ENCODE results near the gene CBY1.
A peak's percentile ranks its signal among the peaks of the same experiment; 100 is the strongest.

The CBY1 gene

DNA sequence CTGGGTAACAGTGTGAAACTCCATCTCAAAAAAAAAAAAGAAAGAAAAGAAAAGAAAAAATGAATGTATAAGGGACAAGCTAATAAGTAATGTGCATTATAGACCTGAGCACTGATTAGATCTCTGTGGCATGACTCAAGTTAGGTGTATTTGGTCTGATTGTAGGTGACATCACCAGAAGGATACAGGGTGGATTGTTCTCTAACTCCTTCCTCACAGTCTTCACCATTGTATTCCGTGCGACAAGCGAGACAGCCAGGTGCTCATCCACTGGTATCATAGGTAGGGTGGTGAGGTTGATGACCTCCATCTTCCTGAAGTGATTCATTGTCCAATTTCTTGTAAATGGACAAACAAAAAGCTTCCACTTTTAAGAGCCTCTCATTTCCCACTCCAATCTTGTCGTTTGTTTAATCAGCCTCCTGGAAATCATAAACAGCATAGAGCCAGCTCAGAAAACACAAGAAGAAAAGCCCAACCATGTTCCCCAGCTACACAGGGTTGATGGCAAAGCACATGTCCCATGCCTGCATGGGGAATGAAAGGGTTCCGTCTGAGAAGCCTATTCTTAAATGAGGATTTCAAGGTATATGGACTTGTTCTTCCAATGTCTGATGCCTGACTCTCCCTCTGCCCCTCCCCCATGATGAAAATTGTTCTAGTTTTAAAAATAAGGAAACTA lies 6.5 kb upstream of the CBY1 start:
- Histone ChIP-seq H3K36me3 (ENCODE audit: control insufficient read depth in 1 of 2, insufficient read depth in 2 of 2, low read length in 2 of 2) (no peaks in the 10 kb centered on the region), H3K14ac (ENCODE audit: low read length) (no peak overlapping the region), H3K4me2 (ENCODE audit: low read length) (no peak overlapping the region), H2BK120ac (ENCODE audit: insufficient read depth, low read length, poor library complexity) (no peak overlapping the region), H3K9ac (ENCODE audit: low read length) (no peak overlapping the region), H4K91ac (ENCODE audit: low read depth, low read length) (no peak overlapping the region), H2BK12ac (ENCODE audit: low read length) (no peak overlapping the region), H3K18ac (ENCODE audit: low read length) (no peak overlapping the region), H2AK5ac (ENCODE audit: low read length) (no peak overlapping the region), H3K27ac (ENCODE audit: low read depth, low read length) (no peak overlapping the region), H2AFZ (ENCODE audit: insufficient read depth, low read length, poor library complexity) (no peak overlapping the region), H3K4ac (ENCODE audit: low read depth, low read length) (no peak overlapping the region), H3K79me2 (ENCODE audit: control insufficient read depth, insufficient read depth, low read length, poor library complexity) (no peaks in the 10 kb centered on the region), H4K8ac (ENCODE audit: low read depth, low read length) (no peak overlapping the region), H3K79me1 (ENCODE audit: low read length) (no peaks in the 10 kb centered on the region), H3K4me1 (ENCODE audit: control insufficient read depth in 1 of 2, insufficient read depth in 2 of 2, low read length in 2 of 2) (peaks cover 0 to 1% of the 10 kb centered on the region in 2 experiments), H3K9me3 (ENCODE audit: insufficient read depth, low read depth, low read length) (no peaks in the 10 kb centered on the region), H3K27me3 (ENCODE audit: insufficient read depth, low read length) (no peaks in the 10 kb centered on the region), H3K4me3 (ENCODE audit: low read depth, low read length) (no peak overlapping the region), H4K12ac (ENCODE audit: low read depth, low read length) (no peak overlapping the region), H3K23ac (ENCODE audit: low read length) (no peak overlapping the region), H2BK5ac (ENCODE audit: low read depth, low read length, poor library complexity) (no peak overlapping the region)
- WGBS (ENCODE audit: extremely low coverage, insufficient coverage, insufficient read length), result no CpG with 5 or more reads among the region's 5 CpGs
- peak; percentile 18 to 64 for DNase-seq

DNA sequence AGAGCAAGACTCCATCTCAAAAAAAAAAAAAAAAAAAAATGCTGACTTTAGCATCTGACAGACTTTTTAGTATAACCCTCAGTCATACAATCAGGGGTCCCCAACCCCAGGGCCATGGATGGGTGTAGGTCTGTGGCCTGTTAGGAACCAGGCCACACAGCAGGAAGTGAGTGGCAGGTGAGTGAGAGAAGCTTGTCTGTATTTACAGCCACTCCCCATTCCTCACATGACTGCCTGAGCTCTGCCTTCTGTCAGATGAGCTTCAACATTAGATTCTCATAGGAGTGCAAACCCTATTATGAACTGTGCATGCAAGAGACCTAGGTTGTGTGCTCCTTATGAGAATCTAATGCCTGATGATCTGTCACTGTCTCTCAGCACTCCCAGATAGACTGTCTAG lies 3.6 kb upstream of the CBY1 start:
- Histone ChIP-seq H4K91ac (ENCODE audit: low read depth, low read length) (no peak overlapping the region), H3K9me3 (ENCODE audit: insufficient read depth, low read depth, low read length) (no peaks in the 10 kb centered on the region), H2BK5ac (ENCODE audit: low read depth, low read length, poor library complexity) (no peak overlapping the region), H3K4me3 (ENCODE audit: low read depth, low read length) (no peak overlapping the region), H3K27me3 (ENCODE audit: insufficient read depth, low read length) (no peaks in the 10 kb centered on the region), H3K4me2 (ENCODE audit: low read length) (no peak overlapping the region), H3K23ac (ENCODE audit: low read length) (no peak overlapping the region), H3K79me1 (ENCODE audit: low read length) (peaks cover 9% of the 10 kb centered on the region), H3K14ac (ENCODE audit: low read length) (no peak overlapping the region), H2BK120ac (ENCODE audit: insufficient read depth, low read length, poor library complexity) (no peak overlapping the region), H4K12ac (ENCODE audit: low read depth, low read length) (no peak overlapping the region), H3K4ac (ENCODE audit: low read depth, low read length) (no peak overlapping the region), H3K79me2 (ENCODE audit: control insufficient read depth, insufficient read depth, low read length, poor library complexity) (peaks cover 4% of the 10 kb centered on the region), H3K4me1 (ENCODE audit: control insufficient read depth in 1 of 2, insufficient read depth in 2 of 2, low read length in 2 of 2) (peaks cover 5 to 8% of the 10 kb centered on the region in 2 experiments), H3K9ac (ENCODE audit: low read length) (no peak overlapping the region), H2AK5ac (ENCODE audit: low read length) (no peak overlapping the region), H3K18ac (ENCODE audit: low read length) (no peak overlapping the region), H2AFZ (ENCODE audit: insufficient read depth, low read length, poor library complexity) (no peak overlapping the region), H3K36me3 (ENCODE audit: control insufficient read depth in 1 of 2, insufficient read depth in 2 of 2, low read length in 2 of 2) (no peaks in the 10 kb centered on the region), H2BK12ac (ENCODE audit: low read length) (no peak overlapping the region), H4K8ac (ENCODE audit: low read depth, low read length) (no peak overlapping the region), H3K27ac (ENCODE audit: low read depth, low read length) (no peak overlapping the region)
- DNase-seq, result peak in 1 of 2 donors; percentile 49

DNA sequence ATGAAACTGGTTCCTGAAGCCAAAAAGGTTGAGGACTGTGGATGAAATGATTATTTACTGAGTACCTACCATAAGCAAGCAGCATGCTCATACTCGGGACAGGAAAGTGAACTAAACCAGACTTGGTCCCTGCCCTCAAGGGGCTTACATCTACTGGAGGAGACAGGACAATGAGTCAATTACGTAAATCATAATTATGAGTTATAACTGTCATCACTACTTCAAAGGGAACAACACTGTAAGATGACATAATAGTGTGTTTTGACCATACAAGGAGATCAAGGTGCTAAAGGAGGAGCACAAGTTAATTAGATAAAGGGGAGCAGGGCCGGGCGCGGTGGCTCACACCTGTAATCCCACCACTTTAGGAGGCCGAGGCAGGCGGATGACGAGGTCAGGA lies 2.7 kb upstream of the CBY1 start:
- no peak overlapping the region for H2BK5ac ChIP-seq (ENCODE audit: low read depth, low read length, poor library complexity)
- H2BK12ac ChIP-seq (ENCODE audit: low read length), result no peak overlapping the region
- peaks cover 9% of the 10 kb centered on the region for H3K79me1 ChIP-seq (ENCODE audit: low read length)
- no peak overlapping the region for H3K4ac ChIP-seq (ENCODE audit: low read depth, low read length)
- no peak overlapping the region for H3K18ac ChIP-seq (ENCODE audit: low read length)
- H3K9me3 ChIP-seq (ENCODE audit: insufficient read depth, low read depth, low read length), result no peaks in the 10 kb centered on the region
- H2BK120ac ChIP-seq (ENCODE audit: insufficient read depth, low read length, poor library complexity), result no peak overlapping the region
- no peak overlapping the region for H4K8ac ChIP-seq (ENCODE audit: low read depth, low read length)
- no peak overlapping the region for H3K4me2 ChIP-seq (ENCODE audit: low read length)
- H3K9ac ChIP-seq (ENCODE audit: low read length), result no peak overlapping the region
- no peak overlapping the region for H3K14ac ChIP-seq (ENCODE audit: low read length)
- no CpG with 5 or more reads among the region's 8 CpGs for WGBS (ENCODE audit: extremely low coverage, insufficient coverage, insufficient read length)
- no peaks in the 10 kb centered on the region for H3K27me3 ChIP-seq (ENCODE audit: insufficient read depth, low read length)
- H3K23ac ChIP-seq (ENCODE audit: low read length), result no peak overlapping the region
- no peak overlapping the region for H2AK5ac ChIP-seq (ENCODE audit: low read length)
- H3K27ac ChIP-seq (ENCODE audit: low read depth, low read length), result no peak overlapping the region
- no peak overlapping the region for H2AFZ ChIP-seq (ENCODE audit: insufficient read depth, low read length, poor library complexity)
- H4K91ac ChIP-seq (ENCODE audit: low read depth, low read length), result no peak overlapping the region
- no peak overlapping the region for H4K12ac ChIP-seq (ENCODE audit: low read depth, low read length)
- H3K4me1 ChIP-seq (ENCODE audit: control insufficient read depth in 1 of 2, insufficient read depth in 2 of 2, low read length in 2 of 2), result peaks cover 5 to 8% of the 10 kb centered on the region in 2 experiments
- peaks cover 4% of the 10 kb centered on the region for H3K79me2 ChIP-seq (ENCODE audit: control insufficient read depth, insufficient read depth, low read length, poor library complexity)
- no peaks in the 10 kb centered on the region for H3K36me3 ChIP-seq (ENCODE audit: control insufficient read depth in 1 of 2, insufficient read depth in 2 of 2, low read length in 2 of 2)
- no peak overlapping the region for H3K4me3 ChIP-seq (ENCODE audit: low read depth, low read length)
- no peak for DNase-seq

DNA sequence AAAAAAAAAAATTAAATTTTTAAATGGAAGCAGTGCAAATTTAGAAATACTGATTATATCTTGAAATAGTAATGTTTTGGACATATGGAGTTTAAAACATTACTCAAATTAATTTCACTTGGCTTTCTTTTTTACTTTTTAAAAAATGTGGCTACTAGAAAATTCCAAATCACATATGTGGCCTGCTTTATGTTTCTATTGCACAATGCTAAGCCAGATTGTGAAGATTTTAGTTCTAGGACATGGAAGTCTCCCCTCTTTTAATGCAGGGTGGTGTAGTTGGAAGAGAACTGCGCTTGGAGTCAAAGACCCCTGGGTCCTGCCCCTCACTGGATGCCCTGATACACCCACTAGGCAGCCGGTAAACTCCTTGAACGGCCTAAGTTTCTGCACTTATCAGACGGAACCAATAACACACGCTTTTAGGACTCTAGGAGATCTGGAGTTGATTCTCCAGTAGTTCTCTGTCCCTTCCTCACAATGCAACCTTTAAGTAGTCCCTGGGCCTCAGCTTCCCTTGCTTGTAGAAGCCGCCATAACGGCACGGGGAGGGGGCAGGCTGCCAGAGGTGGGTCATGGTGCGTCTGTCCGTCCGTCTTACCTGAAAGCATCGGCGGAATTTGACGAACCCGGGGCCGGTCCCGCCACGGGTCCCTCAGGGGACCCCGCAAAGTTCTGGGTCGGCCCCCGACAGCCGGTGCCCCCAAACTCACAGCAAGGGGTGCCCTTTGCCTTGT lies 751 bp upstream of the CBY1 start:
- no peak overlapping the region for H2BK12ac ChIP-seq (ENCODE audit: low read length)
- no peak overlapping the region for H4K12ac ChIP-seq (ENCODE audit: low read depth, low read length)
- peak overlapping the region; percentile 21 for H2AFZ ChIP-seq (ENCODE audit: insufficient read depth, low read length, poor library complexity)
- WGBS (ENCODE audit: extremely low coverage, insufficient coverage, insufficient read length), result no CpG with 5 or more reads among the region's 22 CpGs
- peak overlapping the region; percentile 88 for H4K8ac ChIP-seq (ENCODE audit: low read depth, low read length)
- peak overlapping the region; percentile 45 for H3K27ac ChIP-seq (ENCODE audit: low read depth, low read length)
- H3K36me3 ChIP-seq (ENCODE audit: control insufficient read depth in 1 of 2, insufficient read depth in 2 of 2, low read length in 2 of 2), result no peaks in the 10 kb centered on the region
- peak overlapping the region; percentile 96 for H2BK120ac ChIP-seq (ENCODE audit: insufficient read depth, low read length, poor library complexity)
- H3K4me3 ChIP-seq (ENCODE audit: low read depth, low read length), result peak overlapping the region; percentile 95
- H3K18ac ChIP-seq (ENCODE audit: low read length), result no peak overlapping the region
- no peaks in the 10 kb centered on the region for H3K27me3 ChIP-seq (ENCODE audit: insufficient read depth, low read length)
- H3K4ac ChIP-seq (ENCODE audit: low read depth, low read length), result no peak overlapping the region
- H4K91ac ChIP-seq (ENCODE audit: low read depth, low read length), result no peak overlapping the region
- H3K14ac ChIP-seq (ENCODE audit: low read length), result no peak overlapping the region
- no peak overlapping the region for H2AK5ac ChIP-seq (ENCODE audit: low read length)
- no peak overlapping the region for H3K23ac ChIP-seq (ENCODE audit: low read length)
- peak in 1 of 2 donors; percentile 36 for DNase-seq
- no peaks in the 10 kb centered on the region for H3K9me3 ChIP-seq (ENCODE audit: insufficient read depth, low read depth, low read length)
- H3K79me2 ChIP-seq (ENCODE audit: control insufficient read depth, insufficient read depth, low read length, poor library complexity), result peaks cover 4% of the 10 kb centered on the region
- peaks cover 5 to 7% of the 10 kb centered on the region in 2 experiments for H3K4me1 ChIP-seq (ENCODE audit: control insufficient read depth in 1 of 2, insufficient read depth in 2 of 2, low read length in 2 of 2)
- H3K9ac ChIP-seq (ENCODE audit: low read length), result peak overlapping the region; percentile 2
- no peak overlapping the region for H2BK5ac ChIP-seq (ENCODE audit: low read depth, low read length, poor library complexity)
- H3K79me1 ChIP-seq (ENCODE audit: low read length), result peaks cover 9% of the 10 kb centered on the region
- H3K4me2 ChIP-seq (ENCODE audit: low read length), result peak overlapping the region; percentile 94

All from trophoblast cell (in vitro differentiated cells and primary cell).